Endothelial cell of umbilical vein (primary cell): ENCODE measurements around the gene CAMSAP3. TPM values are rescaled to one million over a fixed set of nuclear protein-coding genes. Genes with fewer than 3 reads are reported as not detected.

ENCODE experiments used
- BruUV-seq: library from RNA; stranded (reverse); fragments of 400-500 nt; replicated peaks from 2 replicates; lab custom pipeline; 2021; lab: Mats Ljungman, UMichigan
- CTCF ChIA-PET: fragments of 300-600, 350-600 bp; sonication (Branson Sonifier 250); formaldehyde crosslinking; loops from one replicate; lab custom pipeline; 2021; ENCODE audit warnings: antibody characterized with exemption, inconsistent platforms; lab: Charles Lee
- POLR2A ChIA-PET: fragments of 300-600, 350-600 bp; sonication (Branson Sonifier 250); formaldehyde crosslinking; loops from one replicate; lab custom pipeline; 2021; ENCODE audit warnings: antibody characterized with exemption, inconsistent platforms; lab: Charles Lee
- DNase-seq: peaks from one replicate; pipeline ENCODE4 v3.0.0-alpha.2; 2011; ENCODE audit warnings: low read depth, low spot score
- FAIRE-seq: peaks from 2 replicates; lab custom pipeline; 2011; peaks lifted over from hg19 to GRCh38; lab: Jason Lieb, UNC
- H2AFZ ChIP-seq: 2 replicates; pipeline ENCODE4 v1.6.0; 2012; ENCODE audit warnings: low read depth, low read length, control low read depth, inconsistent platforms
- H3K27ac ChIP-seq: 2 replicates; pipeline ENCODE4 v1.5.1; 2011; ENCODE audit warnings: low read depth, mild to moderate bottlenecking, control low read depth, low read length, moderate library complexity; ENCODE audit not compliant: insufficient read depth
- H3K27me3 ChIP-seq, 2 experiments: 2 replicates each; pipeline versions ENCODE4 v1.6.0 to v1.6.1; 2011; ENCODE audit warnings: low read length in 2 of 2, mixed read lengths in 1 of 2; ENCODE audit not compliant: control insufficient read depth in 2 of 2, insufficient read depth in 2 of 2
- H3K36me3 ChIP-seq, 2 experiments: 2 replicates in 1 of 2; 3 replicates in 1 of 2; pipeline ENCODE4 v1.5.1; 2011; ENCODE audit warnings: low read length in 2 of 2, mild to moderate bottlenecking in 1 of 2, moderate library complexity in 1 of 2; ENCODE audit not compliant: control insufficient read depth in 2 of 2, insufficient read depth in 2 of 2; ENCODE audit errors: extremely low read depth in 1 of 2
- H3K4me1 ChIP-seq: 3 replicates; pipeline ENCODE4 v1.5.1; 2011; ENCODE audit warnings: mild to moderate bottlenecking, low read length; ENCODE audit not compliant: control insufficient read depth, insufficient read depth; ENCODE audit errors: extremely low read depth
- H3K4me2 ChIP-seq: 2 replicates; pipeline ENCODE4 v1.6.1; 2011; ENCODE audit warnings: low read length, control low read depth, mixed read lengths; ENCODE audit not compliant: insufficient read depth
- H3K4me3 ChIP-seq, 3 experiments: fragments of 200-600 bp in 1 of 3; sonication (generic), shearing (Covaris generic) in 1 of 3; replicated peaks in 1 of 3; 2 replicates each; pipeline ENCODE4 v1.5.1; 2011 to 2016; ENCODE audit warnings: control low read depth in 3 of 3, low read length in 3 of 3, mild to moderate bottlenecking in 2 of 3, inconsistent platforms in 1 of 3, low read depth in 1 of 3, moderate library complexity in 1 of 3; ENCODE audit not compliant: insufficient read depth in 1 of 3
- H3K79me2 ChIP-seq: 2 replicates; pipeline ENCODE4 v1.6.0; 2012; ENCODE audit warnings: low read length, inconsistent platforms; ENCODE audit not compliant: control insufficient read depth, insufficient read depth
- H3K9ac ChIP-seq: replicated peaks from 2 replicates; pipeline ENCODE3; 2011; ENCODE audit warnings: low read length, control low read depth; ENCODE audit not compliant: insufficient read depth; ENCODE audit errors: extremely low read depth
- H3K9me1 ChIP-seq: replicated peaks from 3 replicates; pipeline ENCODE4 v1.6.0; 2011; ENCODE audit warnings: mild to moderate bottlenecking, low read length; ENCODE audit not compliant: control insufficient read depth, insufficient read depth; ENCODE audit errors: extremely low read depth
- H3K9me3 ChIP-seq: replicated peaks from 2 replicates; pipeline ENCODE4 v1.5.1; 2012; ENCODE audit warnings: low read length, inconsistent platforms; ENCODE audit not compliant: control insufficient read depth, insufficient read depth
- H4K20me1 ChIP-seq: replicated peaks from 2 replicates; pipeline ENCODE3; 2011; ENCODE audit warnings: mild to moderate bottlenecking, low read length; ENCODE audit not compliant: control insufficient read depth, insufficient read depth; ENCODE audit errors: extremely low read depth
- POLR2A ChIP-seq: IDR thresholded peaks from 2 replicates; pipeline ENCODE4 v1.6.1; 2012; ENCODE audit warnings: low read depth, mild to moderate bottlenecking, control low read depth, low read length
- dilution Hi-C: fragments of 300-500 bp; cut with MboI; formaldehyde crosslinking; loops from one replicate; pipeline ENCODE4 v1.15.0; 2019; ENCODE audit warnings: low sequenced_read_pairs; ENCODE audit not compliant: extremely low pct_ligation_motif_present
- intact Hi-C: fragments of 100-400 bp; cut with micrococcal nuclease; formaldehyde crosslinking; loops from one replicate; pipeline ENCODE4 v1.10.0; 2022
- microRNA-seq: library from miRNA; unstranded; fragments of <30 nt; microRNA quantifications from one replicate; pipeline ENCODE4 v1.2.0, GENCODE V29; 2021; ENCODE audit warnings: borderline number of aligned reads, borderline replicate concordance
- polyA plus RNA-seq, 4 experiments: library from polyadenylated mRNA; depleted of rRNA in 3 of 4; stranded (reverse) in 3 of 4; unstranded in 1 of 4; fragments of >200 nt; gene quantifications; 2 replicates each; pipeline versions ENCODE4 v1.2.1 to v1.2.3, GENCODE V29; 2011 to 2012; ENCODE audit warnings: missing spikeins in 1 of 4
- small RNA-seq: library from RNA; depleted of rRNA; stranded (forward); fragments of <200 nt; gene quantifications from one replicate; pipeline ENCODE3, GENCODE V24; 2012; ENCODE audit warnings: low replicate concordance, low read depth; ENCODE audit not compliant: insufficient read depth, insufficient read length
- total RNA-seq: library from RNA; stranded (reverse); gene quantifications from 2 replicates; pipeline ENCODE4 v1.2.3, GENCODE V29; 2021

Gene CAMSAP3
- total and polyA plus RNA-seq, 2 donors (not counting 3 experiments of a cell fraction or from before 2014, with no cell fraction given) = 0.11 to 0.22 TPM

- no peak overlapping the region for H3K9ac ChIP-seq
- FAIRE-seq (no peak), DNase-seq (no peak)
- no peaks in the 10 kb centered on the region for H3K9me3 ChIP-seq
- no peak overlapping the region for H2AFZ ChIP-seq
- no peaks in the 10 kb centered on the region for H3K9me1 ChIP-seq
- no peak overlapping the region for H3K4me3 ChIP-seq
- no peaks in the 10 kb centered on the region for H4K20me1 ChIP-seq
- POLR2A ChIA-PET = no interaction called here
- H3K36me3 ChIP-seq = no peaks in the 10 kb centered on the region
- intact Hi-C loops (no loop called here), dilution Hi-C loops (no loop called here)
- BruUV-seq = no TSS peak
- H3K79me2 ChIP-seq = no peaks in the 10 kb centered on the region
- H3K4me2 ChIP-seq = no peak overlapping the region
- H3K27ac ChIP-seq = no peak overlapping the region
- TF ChIP-seq POLR2A = no peak
- no peaks in the 10 kb centered on the region for H3K4me1 ChIP-seq
- CTCF ChIA-PET = interaction anchor here (1.0 kb wide), 1 partner anchor 16 kb away, joined by 3 read pairs; the partner anchor contains the start of gene TRAPPC5
- H3K27me3 ChIP-seq = peaks cover 7 to 8% of the 10 kb centered on the region in 2 experiments
These were observed 69.4 kb downstream of the CAMSAP3 start for GRCh38 chr19:7665076-7665475.

Small RNA genes within 50 kb of the gene (microRNA-seq; reads per million reads assigned to microRNA genes)
- gene MIR6792 = not detected

Small RNA genes within 50 kb of the gene (small RNA-seq; reads per million reads assigned to genes)
- not detected for gene MIR6792

Other genes starting within 250 kb of the CAMSAP3 start
- gene ARHGEF18, start 246.9 kb upstream of the CAMSAP3 start, total RNA-seq = 24.3 and 30.7 TPM in 2 replicates
- gene ARHGEF18, start 246.9 kb upstream of the CAMSAP3 start, polyA plus RNA-seq = 10.5 and 12.1 TPM in 2 replicates
- gene PEX11G, start 106.8 kb upstream of the CAMSAP3 start, total RNA-seq = 1.3 and 1.6 TPM in 2 replicates
- gene PEX11G, start 106.8 kb upstream of the CAMSAP3 start, polyA plus RNA-seq = 1.9 and 2.4 TPM in 2 replicates
- 51.2 and 52.1 TPM in 2 replicates for gene ZNF358, start 79.8 kb upstream of the CAMSAP3 start, total RNA-seq
- 83.2 and 90.6 TPM in 2 replicates for gene ZNF358, start 79.8 kb upstream of the CAMSAP3 start, polyA plus RNA-seq
- 23.0 and 26.9 TPM in 2 replicates for gene MCOLN1, start 73.2 kb upstream of the CAMSAP3 start, total RNA-seq
- 60.9 and 84.6 TPM in 2 replicates for gene MCOLN1, start 73.2 kb upstream of the CAMSAP3 start, polyA plus RNA-seq
- 163 and 164 TPM in 2 replicates for gene PNPLA6, start 60.1 kb upstream of the CAMSAP3 start, total RNA-seq
- gene PNPLA6, start 60.1 kb upstream of the CAMSAP3 start, polyA plus RNA-seq = 106 and 117 TPM in 2 replicates
- 37.0 and 37.3 TPM in 2 replicates for gene XAB2, start 33.7 kb downstream of the CAMSAP3 start, total RNA-seq
- 47.6 and 51.6 TPM in 2 replicates for gene XAB2, start 33.7 kb downstream of the CAMSAP3 start, polyA plus RNA-seq
- 162 and 172 TPM in 2 replicates for gene PET100, start 33.9 kb downstream of the CAMSAP3 start, total RNA-seq
- gene PET100, start 33.9 kb downstream of the CAMSAP3 start, polyA plus RNA-seq = 55.0 and 59.0 TPM in 2 replicates
- gene PCP2, start 37.9 kb downstream of the CAMSAP3 start, total RNA-seq = not detected in 2 replicates
- not detected in 2 replicates for gene PCP2, start 37.9 kb downstream of the CAMSAP3 start, polyA plus RNA-seq
- 70.0 and 87.6 TPM in 2 replicates for gene STXBP2, start 41.2 kb downstream of the CAMSAP3 start, total RNA-seq
- gene STXBP2, start 41.2 kb downstream of the CAMSAP3 start, polyA plus RNA-seq = 104 and 105 TPM in 2 replicates
- not detected in 2 replicates for gene RETN, start 73.2 kb downstream of the CAMSAP3 start, total RNA-seq
- gene RETN, start 73.2 kb downstream of the CAMSAP3 start, polyA plus RNA-seq = not detected in 2 replicates
- not detected in 2 replicates for gene MCEMP1, start 81.2 kb downstream of the CAMSAP3 start, total RNA-seq
- gene MCEMP1, start 81.2 kb downstream of the CAMSAP3 start, polyA plus RNA-seq = not detected in 2 replicates
- gene TRAPPC5, start 85.0 kb downstream of the CAMSAP3 start, total RNA-seq = 148 and 172 TPM in 2 replicates
- 114 and 212 TPM in 2 replicates for gene TRAPPC5, start 85.0 kb downstream of the CAMSAP3 start, polyA plus RNA-seq
- gene FCER2, start 106.3 kb downstream of the CAMSAP3 start, total RNA-seq = not detected in 2 replicates
- not detected in 2 replicates for gene FCER2, start 106.3 kb downstream of the CAMSAP3 start, polyA plus RNA-seq
- gene CLEC4G, start 136.2 kb downstream of the CAMSAP3 start, total RNA-seq = not detected in 2 replicates
- gene CLEC4G, start 136.2 kb downstream of the CAMSAP3 start, polyA plus RNA-seq = not detected in 2 replicates
- not detected in 2 replicates for gene CD209, start 151.7 kb downstream of the CAMSAP3 start, total RNA-seq
- gene CD209, start 151.7 kb downstream of the CAMSAP3 start, polyA plus RNA-seq = not detected in 2 replicates
- 0.23 and 0.46 TPM in 2 replicates for gene CLEC4M, start 167.4 kb downstream of the CAMSAP3 start, total RNA-seq
- 1.0 and 1.1 TPM in 2 replicates for gene CLEC4M, start 167.4 kb downstream of the CAMSAP3 start, polyA plus RNA-seq
- 13.5 and 18.3 TPM in 2 replicates for gene EVI5L, start 234.4 kb downstream of the CAMSAP3 start, total RNA-seq
- 11.9 and 15.8 TPM in 2 replicates for gene EVI5L, start 234.4 kb downstream of the CAMSAP3 start, polyA plus RNA-seq